Measurements from ENCODE around the gene RTN1. TPM values are rescaled to one million over a fixed set of nuclear protein-coding genes. Genes with fewer than 3 reads are reported as not detected.

RTN1 gene
- total RNA-seq, 2 experiments from 2014 or later, result 0.14 TPM; not detected in 1

DNA sequence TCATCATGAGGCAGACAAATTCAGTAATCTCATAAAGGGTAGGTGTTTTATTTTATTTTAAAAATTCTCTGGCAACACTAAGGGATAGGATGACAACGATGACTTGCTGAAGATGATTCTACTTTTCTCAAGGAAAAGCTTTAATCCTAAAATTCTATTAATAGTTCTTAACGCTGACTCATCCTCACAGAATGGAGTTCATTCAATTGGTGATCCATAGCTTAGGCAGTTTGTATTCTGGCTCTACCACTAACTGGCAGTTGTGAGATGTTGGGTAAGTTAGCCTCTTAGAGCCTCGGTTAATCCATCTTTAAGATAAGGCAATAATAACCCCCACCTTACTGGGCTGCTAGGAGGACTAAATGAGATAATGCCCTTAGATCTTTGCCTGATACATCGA, 116.3 kb downstream of the RTN1 start:
- Histone ChIP-seq H3K4me3 (ENCODE audit: low read length) (no peak overlapping the region), H3K36me3 (ENCODE audit: insufficient read depth, low read length) (no peaks in the 10 kb centered on the region), H3K27me3 (ENCODE audit: control insufficient read depth in 1 of 2, insufficient read depth in 2 of 2, low read length in 2 of 2) (peaks cover 0 to 8% of the 10 kb centered on the region in 2 experiments), H3K9me3 (ENCODE audit: control insufficient read depth in 1 of 2, insufficient read depth in 1 of 2, low read length in 2 of 2) (no peaks in the 10 kb centered on the region), H3K27ac (ENCODE audit: low read depth in 1 of 2, low read length in 2 of 2) (no peak overlapping the region), H3K4me1 (ENCODE audit: insufficient read depth, low read length) (no peaks in the 10 kb centered on the region)
- Mint-ChIP-seq H3K9me3 (no peaks in the 10 kb centered on the region), H3K4me3 (no peak overlapping the region), H3K27ac (no peak overlapping the region), H3K27me3 (peaks cover 16% of the 10 kb centered on the region), H3K4me1 (ENCODE audit: low read depth) (no peaks in the 10 kb centered on the region), H3K36me3 (ENCODE audit: low read depth) (no peaks in the 10 kb centered on the region)
- ChIA-PET CTCF (no interaction called here), POLR2A (no interaction called here)
- intact Hi-C loops (cut with DNase I, micrococcal nuclease), result no loop called here
- ATAC-seq (ENCODE audit: poor library complexity) (no peak), DNase-seq (no peak)
- TF ChIP-seq CTCF (IDR thresholded peaks at IDR 0.05), result no peak

GRCh38 chr14:59753512-59753911, 117.1 kb downstream of the RTN1 start:
- no peak overlapping the region for H3K27ac ChIP-seq (ENCODE audit: low read depth in 1 of 2, low read length in 2 of 2)
- CTCF ChIA-PET, result no interaction called here
- Mint-ChIP-seq H3K4me1 (ENCODE audit: low read depth) (no peaks in the 10 kb centered on the region), H3K4me3 (no peak overlapping the region), H3K27ac (no peak overlapping the region), H3K36me3 (ENCODE audit: low read depth) (no peaks in the 10 kb centered on the region), H3K9me3 (no peaks in the 10 kb centered on the region), H3K27me3 (peaks cover 13% of the 10 kb centered on the region)
- no peaks in the 10 kb centered on the region for H3K36me3 ChIP-seq (ENCODE audit: insufficient read depth, low read length)
- ATAC-seq (ENCODE audit: poor library complexity), result no peak
- H3K4me1 ChIP-seq (ENCODE audit: insufficient read depth, low read length), result no peaks in the 10 kb centered on the region
- peaks cover 0 to 8% of the 10 kb centered on the region in 2 experiments for H3K27me3 ChIP-seq (ENCODE audit: control insufficient read depth in 1 of 2, insufficient read depth in 2 of 2, low read length in 2 of 2)
- no peaks in the 10 kb centered on the region for H3K9me3 ChIP-seq (ENCODE audit: control insufficient read depth in 1 of 2, insufficient read depth in 1 of 2, low read length in 2 of 2)
- POLR2A ChIA-PET, result no interaction called here
- H3K4me3 ChIP-seq (ENCODE audit: low read length), result no peak overlapping the region
- no peak for TF ChIP-seq CTCF (IDR thresholded peaks at IDR 0.05)
- intact Hi-C loops (cut with DNase I, micrococcal nuclease), result no loop called here
- no peak for DNase-seq

DNA sequence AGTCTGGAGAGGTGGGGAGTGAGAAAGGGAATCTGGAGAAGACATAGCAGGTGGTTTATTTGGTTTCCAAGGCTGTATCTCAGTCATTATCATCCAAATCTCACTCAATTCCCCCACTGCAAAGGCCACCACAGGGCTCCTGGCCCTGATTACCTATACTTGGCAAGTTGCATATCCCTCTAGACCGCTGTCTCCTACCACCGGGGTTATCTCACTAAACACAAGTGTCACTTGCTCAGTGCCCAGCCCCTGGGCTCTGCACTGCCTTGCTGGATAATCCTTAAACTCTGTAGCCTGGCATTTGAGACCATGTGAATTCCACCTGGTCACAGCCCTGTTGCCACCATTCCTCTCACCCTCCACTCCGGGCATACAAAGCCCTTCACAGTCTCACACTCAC, 119.0 kb downstream of the RTN1 start:
- Histone ChIP-seq H3K36me3 (ENCODE audit: insufficient read depth, low read length) (no peaks in the 10 kb centered on the region), H3K4me3 (ENCODE audit: low read length) (no peak overlapping the region), H3K27me3 (ENCODE audit: control insufficient read depth in 1 of 2, insufficient read depth in 2 of 2, low read length in 2 of 2) (no peaks in the 10 kb centered on the region), H3K27ac (ENCODE audit: low read depth in 1 of 2, low read length in 2 of 2) (no peak overlapping the region), H3K4me1 (ENCODE audit: insufficient read depth, low read length) (no peaks in the 10 kb centered on the region), H3K9me3 (ENCODE audit: control insufficient read depth in 1 of 2, insufficient read depth in 1 of 2, low read length in 2 of 2) (no peaks in the 10 kb centered on the region)
- Mint-ChIP-seq H3K9me3 (no peaks in the 10 kb centered on the region), H3K4me1 (ENCODE audit: low read depth) (no peaks in the 10 kb centered on the region), H3K27ac (no peak overlapping the region), H3K4me3 (no peak overlapping the region), H3K36me3 (ENCODE audit: low read depth) (no peaks in the 10 kb centered on the region), H3K27me3 (peaks cover 17% of the 10 kb centered on the region)
- DNase-seq (no peak), ATAC-seq (ENCODE audit: poor library complexity) (no peak)
- ChIA-PET POLR2A (no interaction called here), CTCF (no interaction called here)
- intact Hi-C loops (cut with DNase I, micrococcal nuclease), result no loop called here
- TF ChIP-seq CTCF (IDR thresholded peaks at IDR 0.05), result no peak
